Activated CD4-positive, alpha-beta T cell treated with anti-CD3 and anti-CD28 coated beads, Interleukin-2, amount 50 U/mL, for 4 hours (primary cell): Measurements from ENCODE around the gene PODNL1.
A peak's percentile ranks its signal among the peaks of the same experiment; 100 is the strongest.

Experiments
- DNase-seq, 2 experiments: peaks; one replicate each; pipeline ENCODE4 v3.0.0-alpha.2; 2020

Gene PODNL1

DNA sequence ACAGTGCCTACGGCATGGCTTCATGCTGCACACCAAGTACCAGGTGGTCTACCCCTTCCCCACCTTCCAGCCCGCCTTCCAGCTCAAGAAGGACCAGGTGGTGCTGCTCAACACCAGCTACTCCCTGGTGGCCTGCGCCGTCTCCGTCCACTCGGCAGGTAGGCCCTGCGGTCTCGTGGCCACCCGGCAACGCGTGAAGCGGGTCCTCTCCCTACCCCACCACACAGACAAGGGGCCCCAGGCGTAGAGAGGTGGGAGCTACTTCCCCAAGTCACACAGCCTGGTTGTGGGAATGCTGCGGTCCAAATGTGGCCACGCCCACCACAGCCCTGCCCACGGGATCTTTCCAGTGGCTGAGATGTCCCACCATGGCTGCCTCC, 18.1 kb upstream of the PODNL1 start:
- no peak for DNase-seq

DNA sequence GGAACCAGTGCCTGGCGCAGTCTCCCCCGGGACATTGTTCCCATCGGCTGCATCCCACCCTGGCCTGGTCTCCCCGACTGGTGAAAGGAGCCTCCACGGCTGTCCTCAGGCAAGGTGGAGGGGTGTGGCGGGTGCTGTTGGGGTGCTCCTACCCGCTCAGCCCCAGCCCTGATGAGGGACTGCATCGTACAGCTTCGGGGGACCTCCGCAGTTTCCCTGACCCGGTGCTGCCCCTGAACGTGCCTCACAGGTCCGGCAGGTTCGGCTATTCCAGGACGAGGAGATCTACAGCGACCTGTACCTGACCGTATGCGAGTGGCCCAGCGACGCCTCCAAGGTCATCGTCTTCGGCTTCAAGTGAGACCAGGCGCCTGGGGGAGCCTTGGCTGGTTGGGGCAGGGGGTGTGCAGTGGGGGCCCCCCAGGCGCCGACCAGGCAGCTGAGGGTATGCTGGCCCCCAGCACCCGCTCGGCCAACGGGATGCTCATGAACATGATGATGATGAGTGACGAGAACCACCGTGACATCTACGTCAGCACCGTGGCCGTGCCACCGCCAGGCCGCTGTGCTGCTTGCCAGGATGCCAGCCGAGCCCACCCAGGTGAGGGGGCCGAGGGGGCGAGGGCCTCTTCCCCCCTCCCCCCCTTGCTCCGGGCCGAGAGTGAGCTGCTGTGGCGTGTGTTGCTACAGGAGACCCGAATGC, 17.6 kb upstream of the PODNL1 start:
- no peak for DNase-seq

DNA sequence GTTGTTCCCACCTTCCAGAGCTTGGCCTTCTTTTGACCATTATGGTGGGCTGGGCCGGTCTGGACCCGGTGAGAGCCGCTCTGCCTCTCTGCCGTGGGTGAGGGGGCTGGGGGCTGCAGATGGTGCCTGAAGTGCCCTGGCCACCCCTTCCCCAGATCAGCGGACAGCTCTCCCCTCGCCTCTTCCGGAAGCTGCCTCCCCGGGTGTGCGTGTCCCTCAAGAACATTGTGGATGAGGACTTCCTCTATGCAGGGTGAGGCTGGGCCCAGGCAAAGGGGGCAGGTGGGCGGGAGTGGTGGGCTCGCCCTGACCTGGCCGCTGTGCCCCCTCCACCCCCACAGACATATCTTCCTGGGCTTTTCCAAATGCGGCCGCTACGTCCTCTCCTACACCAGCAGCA, 16.0 kb upstream of the PODNL1 start:
- DNase-seq = no peak

DNA sequence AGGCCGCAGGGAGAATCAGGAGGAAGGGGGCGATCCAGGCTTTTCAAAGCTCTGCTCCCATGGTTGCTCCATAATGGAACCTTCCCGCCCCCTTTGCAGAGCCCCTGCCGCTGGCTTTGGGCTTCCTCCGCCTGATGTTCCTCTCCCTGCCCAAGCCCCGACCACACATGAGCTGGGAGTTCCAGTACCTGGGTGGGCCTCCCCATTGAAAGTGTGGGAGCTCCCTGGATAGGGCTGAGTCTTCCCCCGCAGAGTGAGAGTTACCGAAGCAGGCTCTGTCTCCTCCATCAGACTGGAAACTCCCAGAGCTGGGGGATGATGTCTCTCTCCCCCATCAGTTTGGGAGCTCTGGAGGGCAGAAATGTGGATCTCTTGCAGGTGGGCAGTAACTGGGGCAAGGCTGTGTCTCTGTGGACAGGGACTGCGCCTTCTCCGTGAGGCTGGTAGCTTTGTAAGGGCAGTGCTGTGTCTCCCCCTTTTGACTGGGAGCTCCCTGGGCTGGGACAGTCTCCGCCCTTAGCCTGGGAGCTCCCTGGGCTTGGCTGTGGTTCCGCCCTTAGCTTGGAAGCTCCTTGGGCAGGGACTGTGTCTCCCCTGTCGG, 14.8 kb upstream of the PODNL1 start:
- no peak for DNase-seq

DNA sequence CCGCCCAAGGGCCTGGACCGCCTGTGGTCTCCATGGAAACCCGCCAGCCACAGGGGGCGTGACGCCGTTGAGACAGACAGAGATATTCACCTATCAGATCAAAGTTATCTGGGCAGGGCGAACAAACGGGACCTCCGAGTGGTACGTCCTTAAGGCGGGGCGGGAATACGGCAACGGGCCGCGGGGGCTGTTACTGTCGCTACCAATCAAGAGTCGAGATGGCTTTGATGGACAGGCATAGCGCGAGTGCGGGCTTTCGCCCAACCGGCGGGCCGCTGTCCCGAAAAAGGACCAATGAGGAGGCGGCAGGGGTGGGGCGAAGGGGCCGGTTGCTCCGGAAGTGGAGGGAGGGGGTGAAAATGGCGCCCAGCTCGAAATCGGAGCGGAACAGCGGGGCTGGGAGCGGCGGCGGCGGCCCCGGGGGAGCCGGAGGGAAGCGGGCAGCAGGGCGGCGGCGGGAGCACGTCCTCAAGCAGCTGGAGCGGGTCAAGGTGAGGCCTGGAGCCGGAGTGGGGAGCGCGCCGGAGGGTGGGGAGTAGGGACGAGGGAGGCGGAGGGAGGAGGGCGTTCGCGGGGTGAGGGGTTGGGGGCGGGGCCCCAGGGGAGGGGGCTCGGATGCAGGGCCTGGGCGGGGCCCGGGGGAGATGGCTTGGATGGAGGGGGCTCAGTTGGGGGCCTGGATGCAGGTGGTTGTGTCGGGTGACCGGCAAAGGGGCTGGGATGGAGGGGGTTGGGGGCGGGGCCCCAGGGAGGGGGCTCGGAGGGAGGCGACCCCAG, 14.1 kb upstream of the PODNL1 start, which contains the start of gene DCAF15:
Gene DCAF15 (plus strand): TSS at position 356 of the 777 bp plus-strand sequence. CDS start 4 bp downstream, at position 360.
- peak; percentile 98 to 99 for DNase-seq

DNA sequence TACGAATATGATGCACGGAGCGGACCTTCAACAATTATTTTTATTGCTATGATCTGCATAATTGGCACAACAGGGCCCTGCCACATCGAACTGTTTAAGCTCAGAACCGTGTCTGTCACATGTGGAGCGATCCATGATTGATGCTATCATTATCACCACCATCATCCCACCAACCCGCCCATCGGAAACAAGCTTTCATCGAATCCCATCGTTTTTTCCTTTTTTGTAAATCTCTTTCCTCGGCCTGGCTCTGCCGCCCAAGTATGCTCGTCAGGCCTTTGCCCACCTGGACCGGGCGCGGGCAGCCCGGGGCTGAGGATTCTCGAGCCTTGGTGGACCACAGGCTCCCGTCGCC, 13.6 kb upstream of the PODNL1 start:
- DNase-seq = no peak

DNA sequence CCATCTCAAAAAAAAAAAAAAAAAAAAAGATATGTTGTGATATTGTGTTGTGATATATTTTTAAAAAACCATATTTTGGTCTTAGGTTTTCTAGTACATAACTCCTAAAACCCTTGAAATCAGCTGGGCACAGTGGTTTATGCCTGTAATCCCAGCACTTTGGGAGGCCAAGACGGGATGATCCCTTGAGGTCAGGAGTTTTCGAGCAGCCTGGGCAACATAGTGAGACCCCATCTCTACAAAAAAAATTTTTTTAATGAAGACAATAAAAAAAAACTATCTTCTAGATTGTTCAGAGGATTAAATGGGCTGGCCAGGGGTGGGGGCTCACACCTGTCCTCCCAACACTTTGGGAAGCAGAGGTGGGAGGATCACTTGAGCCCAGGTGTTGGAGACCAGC, 12.8 kb upstream of the PODNL1 start:
- DNase-seq = no peak

DNA sequence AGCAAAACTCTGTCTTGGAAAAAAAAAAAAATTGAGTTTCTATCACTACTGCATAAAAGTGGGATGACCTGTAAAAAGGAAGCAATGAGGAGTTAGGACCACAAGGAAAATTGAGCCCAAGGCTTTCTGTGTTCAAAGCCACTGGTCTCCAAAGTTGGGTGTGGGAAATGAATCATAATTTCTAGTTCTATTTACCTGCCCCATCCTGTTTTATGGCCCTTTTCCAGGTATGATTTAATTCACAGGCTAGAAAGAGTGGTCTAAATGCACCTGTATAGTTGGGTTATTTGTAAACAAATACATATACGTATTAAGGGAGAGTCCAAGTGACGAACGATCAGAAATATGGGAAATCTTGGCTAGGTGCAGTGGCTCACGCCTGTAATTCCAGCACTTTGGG, 8.2 kb upstream of the PODNL1 start:
- DNase-seq = no peak

DNA sequence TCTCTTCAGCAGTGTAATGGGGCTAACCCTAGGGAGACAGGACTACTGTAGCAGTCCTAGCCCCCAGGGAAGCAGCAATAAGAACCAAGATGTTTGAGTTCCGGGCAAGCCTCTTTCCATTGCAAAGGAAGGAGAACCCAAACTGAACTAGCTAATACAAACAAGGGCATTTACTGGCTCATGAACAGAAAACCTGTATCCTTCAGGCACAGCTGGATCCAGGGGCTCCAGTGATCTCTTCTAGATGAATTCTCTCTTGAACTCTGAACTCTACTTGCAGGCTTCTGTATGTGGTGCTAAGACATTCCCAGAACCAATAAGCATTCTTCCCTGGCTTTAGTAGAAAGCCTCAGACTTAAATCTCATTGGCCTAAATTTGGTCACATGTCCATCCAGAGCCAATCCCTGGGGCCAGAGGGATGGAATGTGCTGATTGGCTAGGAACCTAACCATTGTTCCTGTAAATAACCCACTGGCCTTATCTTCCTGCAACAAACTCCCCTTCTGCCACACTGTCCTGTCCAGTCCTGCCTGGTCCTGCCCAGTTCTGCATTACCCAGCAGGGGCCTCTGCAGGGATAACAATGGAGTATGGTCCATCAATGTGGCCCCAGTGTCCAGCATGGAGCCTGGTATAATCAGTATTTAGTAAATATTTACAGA, 3.9 kb upstream of the PODNL1 start:
- DNase-seq = no peak

DNA sequence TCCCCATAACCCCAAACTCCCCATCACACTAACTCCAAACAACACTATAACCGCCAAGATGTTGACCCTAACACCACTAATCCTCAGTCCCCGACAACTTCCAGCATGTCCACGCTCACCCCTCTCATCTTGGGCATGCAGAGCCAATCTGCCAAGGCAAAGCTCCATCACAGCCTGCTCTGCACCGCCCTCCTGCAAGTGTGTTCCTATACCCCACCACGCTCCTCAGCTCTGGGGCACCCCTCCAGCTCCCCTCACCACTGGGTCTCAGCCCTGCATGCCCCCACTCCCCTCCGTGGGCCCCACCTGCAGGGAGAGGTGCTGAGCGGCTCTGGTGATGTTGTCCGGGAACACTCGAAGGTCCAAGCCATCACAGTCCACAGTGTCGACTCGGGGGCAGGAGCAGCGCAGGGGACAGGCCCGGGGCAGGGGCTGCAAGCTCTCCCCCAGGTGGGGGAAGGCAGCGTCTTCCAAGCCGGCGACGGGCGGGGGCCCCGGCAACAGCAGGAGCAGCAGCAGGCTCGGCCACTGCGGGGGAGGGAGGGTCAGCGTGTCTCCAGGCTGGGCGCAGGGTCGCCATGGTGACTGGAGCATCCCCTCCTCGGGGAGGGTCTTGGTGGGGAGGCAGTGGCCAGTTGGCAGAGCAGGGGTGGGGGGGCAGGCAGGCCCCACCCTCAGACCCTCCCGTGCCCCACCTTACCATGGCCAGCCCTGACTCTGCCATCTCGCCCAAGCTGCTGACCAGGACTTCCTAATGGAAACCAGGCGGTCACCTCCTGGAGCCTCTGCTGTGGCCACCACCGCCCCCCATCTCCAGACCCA, 527 bp downstream of the PODNL1 start:
- DNase-seq = no peak

DNA sequence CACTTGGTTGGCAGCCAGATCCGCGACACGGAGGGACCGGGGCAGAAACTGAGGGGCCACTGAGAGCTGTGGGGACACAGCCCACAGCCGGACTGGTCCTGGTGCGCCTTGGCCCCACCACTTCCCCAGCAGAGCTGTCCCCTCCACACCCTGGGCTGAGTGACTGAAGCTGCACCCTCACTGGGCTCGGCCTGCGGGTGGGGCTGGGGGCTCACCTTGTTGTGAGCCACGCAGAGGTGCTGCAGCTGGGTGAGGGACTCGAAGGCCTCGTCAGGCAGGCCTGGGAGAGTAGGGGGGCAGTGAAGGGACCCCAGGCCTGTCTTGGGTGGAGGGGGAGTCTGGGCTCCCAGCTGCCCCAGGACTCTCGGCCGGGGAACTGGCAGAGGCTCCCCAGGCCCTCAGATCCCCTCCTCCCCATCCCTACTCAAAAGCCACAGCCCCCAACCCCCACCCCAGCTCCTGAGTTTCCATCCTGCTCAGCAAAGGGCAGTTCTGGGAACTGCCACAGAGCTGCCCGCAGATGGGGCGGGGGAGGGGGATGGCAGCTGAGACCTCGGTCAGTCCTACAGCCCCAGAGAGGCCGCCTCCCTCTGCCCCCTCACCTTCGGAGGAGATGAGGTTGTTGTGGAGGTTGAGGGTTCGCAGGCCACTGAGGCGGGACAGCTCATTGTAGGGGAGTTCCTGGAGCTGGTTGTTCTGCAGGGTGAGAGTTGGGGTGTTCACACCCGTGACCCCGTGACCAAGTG, 2.3 kb downstream of the PODNL1 start:
- no peak for DNase-seq

DNA sequence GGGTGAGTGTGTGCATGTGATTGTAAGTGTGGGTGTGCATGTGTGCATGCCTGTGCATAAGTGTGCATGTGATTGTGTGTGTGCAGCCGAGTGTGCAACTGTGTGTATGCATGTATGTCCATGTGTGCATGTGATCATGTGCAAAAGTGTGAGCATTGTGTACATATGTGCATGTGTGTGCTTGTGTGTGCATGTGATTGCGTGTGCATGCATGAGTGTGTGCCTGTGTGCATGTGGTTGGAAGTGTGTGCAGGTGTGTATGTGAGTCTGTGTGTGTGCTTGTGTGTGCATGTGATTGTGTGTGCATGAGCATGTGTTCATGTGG, 3.5 kb downstream of the PODNL1 start:
- DNase-seq = no peak

DNA sequence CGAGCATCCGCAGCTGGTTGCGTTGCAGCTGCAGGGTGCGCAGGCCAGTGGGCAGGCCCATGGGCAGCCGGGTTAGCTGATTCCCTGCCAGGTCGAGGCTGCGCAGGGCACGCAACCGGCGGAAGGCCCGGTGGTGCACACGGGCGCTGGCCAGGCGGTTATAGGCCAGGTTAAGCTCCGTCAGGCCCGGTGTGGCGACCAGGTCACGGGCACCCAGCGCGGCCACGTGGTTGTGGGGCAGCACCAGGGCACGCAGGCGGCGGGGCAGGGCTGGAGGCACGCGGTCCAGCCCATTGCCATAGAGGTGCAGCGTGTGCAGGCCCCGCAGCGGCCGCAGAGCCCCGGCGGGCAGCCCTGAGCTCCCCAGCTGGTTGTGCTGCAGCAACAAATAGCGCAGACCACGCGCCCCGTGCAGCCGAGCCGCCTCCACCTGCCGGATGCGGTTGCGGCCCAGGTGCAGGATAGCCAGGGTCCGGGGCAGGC, 5.3 kb downstream of the PODNL1 start:
- DNase-seq = no peak

DNA sequence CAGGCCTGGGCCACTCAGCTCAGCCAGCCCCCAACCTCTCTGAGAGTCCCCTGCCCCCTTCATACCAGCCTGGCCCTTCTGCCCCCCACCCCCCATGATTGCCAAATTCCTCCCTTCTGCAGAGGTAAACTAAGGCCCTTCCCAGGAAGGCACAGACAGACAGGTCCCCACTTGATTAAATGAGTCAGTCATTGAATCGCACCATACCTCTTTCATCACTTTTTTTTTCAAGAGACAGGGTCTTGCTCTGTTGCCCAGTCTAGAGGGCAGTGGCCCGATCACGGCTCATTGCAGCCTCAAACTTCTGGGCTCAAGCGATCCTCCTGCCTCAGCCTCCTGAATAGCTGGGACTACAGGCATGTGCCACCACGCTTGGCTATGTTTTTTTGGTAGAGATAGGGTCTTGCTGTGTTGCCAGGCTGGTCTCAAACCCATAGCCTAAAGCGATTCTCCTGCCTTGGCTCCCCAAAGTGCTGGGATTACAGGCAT, 6.0 kb downstream of the PODNL1 start:
- no peak for DNase-seq

DNA sequence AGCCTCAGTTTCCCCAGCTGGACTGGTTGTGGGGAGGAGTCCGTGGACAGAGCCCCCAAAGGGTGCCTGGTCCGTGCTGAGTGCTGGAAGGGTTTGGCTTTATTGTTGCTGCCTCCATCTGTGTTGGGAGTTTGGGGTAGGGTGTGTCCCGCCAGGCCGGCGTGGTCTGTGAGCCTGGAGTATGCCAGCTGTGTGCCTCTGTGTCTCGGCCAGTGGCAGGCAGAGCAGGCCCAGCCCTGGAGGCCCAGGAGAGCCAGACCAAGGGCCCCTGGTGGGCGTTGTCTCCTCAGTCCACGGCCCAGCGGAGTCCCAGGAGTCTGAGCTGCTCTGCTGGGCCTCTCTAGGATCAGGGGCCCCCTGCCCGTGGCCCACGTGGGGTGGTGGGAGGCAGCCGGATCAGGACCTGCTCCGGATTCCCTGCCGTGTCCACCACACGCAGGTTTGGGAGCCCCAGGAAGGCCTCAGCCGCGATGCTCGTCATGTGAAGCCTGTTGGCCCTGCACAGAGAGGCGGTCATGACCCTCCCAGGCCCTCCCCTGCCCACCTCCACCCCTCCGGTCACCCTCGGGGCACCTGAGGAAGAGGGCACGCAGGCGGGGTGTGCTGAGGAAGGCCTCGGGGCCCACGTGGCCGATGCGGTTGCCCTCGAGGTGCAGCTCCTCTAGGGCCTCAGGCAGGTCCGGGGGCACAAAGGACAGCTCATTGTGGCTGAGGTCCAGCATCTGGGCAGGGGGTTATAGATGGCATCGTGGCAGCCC, 6.6 kb downstream of the PODNL1 start:
- no peak for DNase-seq

DNA sequence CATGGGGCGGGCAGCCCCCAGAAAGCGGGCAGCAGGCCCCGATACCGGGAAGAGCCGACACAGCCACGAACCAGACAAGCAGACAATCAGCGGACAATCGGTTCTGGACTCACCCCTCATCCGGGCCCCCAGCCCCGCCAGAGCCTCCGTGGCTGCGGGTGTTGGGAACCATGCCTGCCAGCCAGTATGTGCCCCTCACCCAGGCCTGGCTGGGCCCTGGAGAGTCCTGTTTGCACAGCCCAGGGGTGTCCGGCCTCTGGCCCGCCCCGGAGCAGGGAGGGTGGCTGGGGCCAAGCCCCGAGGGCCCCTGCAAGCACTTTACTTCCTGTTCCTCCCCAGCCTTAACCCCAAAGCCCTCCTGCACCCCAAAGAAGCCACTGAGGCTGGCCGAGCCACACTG, 7.8 kb downstream of the PODNL1 start:
- DNase-seq = no peak

DNA sequence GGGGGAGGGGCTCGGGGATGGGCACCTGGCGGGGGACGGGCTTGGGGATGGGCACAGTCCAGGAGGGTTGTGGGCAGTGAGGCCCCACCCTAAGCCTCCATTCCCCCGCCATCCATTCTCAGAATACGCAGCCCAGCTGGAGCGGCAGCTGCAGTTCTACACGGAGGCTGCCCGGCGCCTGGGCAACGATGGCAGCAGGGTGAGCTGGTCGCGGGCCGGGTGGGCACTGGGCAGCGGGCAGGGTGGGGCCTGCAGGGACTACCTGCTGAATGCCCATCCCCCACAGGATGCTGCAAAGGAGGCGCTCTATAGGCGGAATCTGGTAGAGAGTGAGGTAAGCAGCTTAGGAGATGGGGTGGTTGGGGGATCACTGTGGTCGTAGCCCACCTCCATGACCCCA, 8.3 kb downstream of the PODNL1 start:
- DNase-seq = no peak

DNA sequence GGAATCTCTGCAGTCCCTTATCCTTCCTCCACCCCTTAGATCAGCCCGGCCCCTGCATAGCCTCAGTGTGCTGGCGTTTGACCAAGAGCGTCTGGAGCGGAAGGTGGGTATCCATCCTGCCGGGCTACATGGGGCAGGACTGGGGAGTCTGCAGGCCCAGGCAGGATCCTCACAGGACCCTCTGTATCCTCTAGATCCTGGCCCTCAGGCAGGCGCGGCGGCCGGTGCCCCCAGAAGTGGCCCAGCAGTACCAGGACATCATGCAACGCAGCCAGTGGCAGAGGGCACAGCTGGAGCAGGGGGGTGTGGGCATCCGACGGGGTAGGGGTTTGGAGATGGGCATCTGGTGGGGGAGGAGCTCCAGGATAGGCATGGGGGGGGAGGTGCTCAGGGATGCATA, 8.9 kb downstream of the PODNL1 start:
- DNase-seq = no peak

DNA sequence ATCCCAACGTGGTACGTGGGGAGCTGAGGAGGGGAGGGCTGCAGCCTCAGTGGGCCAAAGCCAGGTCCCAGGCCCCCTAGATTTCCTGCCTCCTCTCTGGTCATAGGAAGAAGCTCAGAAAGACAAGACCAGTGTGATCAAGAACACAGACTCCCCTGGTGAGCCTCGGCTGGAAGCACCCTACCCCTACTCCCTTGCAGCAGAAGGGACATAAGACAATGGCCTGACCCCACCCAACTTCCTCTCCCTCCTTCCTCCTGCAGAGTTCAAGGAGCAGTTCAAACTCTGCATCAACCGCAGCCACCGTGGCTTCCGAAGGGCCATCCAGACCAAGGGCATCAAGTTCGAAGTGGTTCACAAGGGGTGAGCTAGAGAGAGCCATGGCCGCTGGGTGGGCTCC, 11.5 kb downstream of the PODNL1 start:
- no peak for DNase-seq

DNA sequence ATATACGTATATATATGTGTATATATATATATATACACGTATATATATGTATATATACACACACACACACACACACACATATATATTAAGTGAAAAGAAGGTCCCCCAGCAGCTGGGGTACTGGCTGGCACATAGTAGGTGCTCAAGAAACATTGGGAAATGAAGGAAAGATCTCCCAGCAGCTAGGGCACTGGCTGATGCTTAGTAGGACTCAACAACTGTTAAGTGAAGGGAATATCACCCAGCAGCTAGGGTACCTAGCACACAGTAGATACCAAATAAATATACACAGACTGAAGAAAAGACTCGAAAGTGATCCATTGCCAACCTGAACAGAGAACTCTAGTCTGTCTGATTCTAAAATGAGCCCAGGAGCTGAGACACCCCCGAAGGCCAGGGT, 12.2 kb downstream of the PODNL1 start:
- no peak for DNase-seq
